ENCODE measurements around the gene PKDREJ.

- no peak for TF ChIP-seq CTCF (IDR thresholded peaks at IDR 0.05)
- no peak for TF ChIP-seq POLR2A (IDR thresholded peaks at IDR 0.05)
- no peak for TF ChIP-seq POLR2AphosphoS5 (IDR thresholded peaks at IDR 0.05; ENCODE audit: insufficient read depth in 1 of 2, low read depth in 1 of 2)
Measured at GRCh38 chr22:46239261-46240048, 23.7 kb downstream of the PKDREJ start.

Measured in vagina (tissue), 2 donors.